IMR-90 (cell line): Measurements from ENCODE around the gene PALLD. TPM values are rescaled to one million over a fixed set of nuclear protein-coding genes. Genes with fewer than 3 reads are reported as not detected.

Experiments used
- ATAC-seq: fragments of 200-7000 bp; cut with Tn5 transposase; 2 replicates; pipeline ENCODE4 v1.9.1; 2020; ENCODE audit warnings: low read depth, mild to moderate bottlenecking, moderate library complexity
- BruUV-seq: library from RNA; stranded (reverse); fragments of 400-500 nt; replicated peaks from 2 replicates; lab custom pipeline; 2021; lab: Mats Ljungman, UMichigan
- CTCF ChIA-PET: fragments of 300-600 bp; formaldehyde crosslinking; extraction: SDS; loops from one replicate; lab custom pipeline; 2021; ENCODE audit warnings: antibody characterized with exemption; lab: Yijun Ruan, JAX
- POLR2A ChIA-PET: fragments of 300-600 bp; sonication (Branson Sonifier 250); formaldehyde crosslinking; loops from one replicate; lab custom pipeline; 2022; ENCODE audit warnings: antibody characterized with exemption; ENCODE audit not compliant: unreplicated experiment; lab: Charles Lee
- DNase-seq: peaks from one replicate; pipeline ENCODE4 v3.0.0; 2013
- H2AFZ ChIP-seq: replicated peaks from 2 replicates; pipeline ENCODE3; 2013; ENCODE audit warnings: low read length, mild to moderate bottlenecking; ENCODE audit not compliant: poor library complexity
- H2AK5ac ChIP-seq: 2 replicates; pipeline ENCODE4 v1.6.1; 2013; ENCODE audit warnings: low read depth, low read length, inconsistent platforms
- H2AK9ac ChIP-seq: replicated peaks from 2 replicates; pipeline ENCODE3; 2013; ENCODE audit warnings: mild to moderate bottlenecking, low read depth, low read length, moderate library complexity; ENCODE audit not compliant: poor library complexity
- H2BK120ac ChIP-seq: 2 replicates; pipeline ENCODE4 v1.6.1; 2013; ENCODE audit warnings: low read depth, low read length, inconsistent platforms
- H2BK15ac ChIP-seq: 3 replicates; pipeline ENCODE4 v1.6.1; 2013; ENCODE audit warnings: low read depth, low read length, inconsistent platforms
- H2BK20ac ChIP-seq: 2 replicates; pipeline ENCODE4 v1.6.1; 2013; ENCODE audit warnings: low read depth, mild to moderate bottlenecking, inconsistent platforms, low read length, moderate library complexity
- H2BK5ac ChIP-seq: 2 replicates; pipeline ENCODE4 v1.6.1; 2013; ENCODE audit warnings: mild to moderate bottlenecking, low read depth, low read length, inconsistent platforms; ENCODE audit not compliant: poor library complexity, severe bottlenecking
- H3K14ac ChIP-seq: replicated peaks from 2 replicates; pipeline ENCODE4 v1.6.1; 2013; ENCODE audit warnings: low read depth, low read length, inconsistent platforms
- H3K18ac ChIP-seq: 2 replicates; pipeline ENCODE4 v1.6.1; 2013; ENCODE audit warnings: low read depth, low read length, control low read depth
- H3K23ac ChIP-seq: 2 replicates; pipeline ENCODE4 v1.6.1; 2013; ENCODE audit warnings: low read depth, low read length, inconsistent platforms
- H3K27ac ChIP-seq: 2 replicates; pipeline ENCODE4 v1.5.1; 2013; ENCODE audit warnings: mild to moderate bottlenecking, control low read depth, low read length; ENCODE audit not compliant: insufficient read depth
- H3K27me3 ChIP-seq: 2 replicates; pipeline ENCODE4 v1.6.1; 2013; ENCODE audit warnings: low read length; ENCODE audit not compliant: control insufficient read depth, insufficient read depth
- H3K36me3 ChIP-seq: 2 replicates; pipeline ENCODE4 v1.6.1; 2013; ENCODE audit warnings: low read length, mixed read lengths; ENCODE audit not compliant: control insufficient read depth, insufficient read depth
- H3K4ac ChIP-seq: 2 replicates; pipeline ENCODE4 v1.6.1; 2013; ENCODE audit warnings: low read depth, low read length, inconsistent platforms
- H3K4me1 ChIP-seq: 2 replicates; pipeline ENCODE4 v1.6.1; 2013; ENCODE audit warnings: low read length, mixed read lengths; ENCODE audit not compliant: control insufficient read depth, insufficient read depth
- H3K4me2 ChIP-seq: 2 replicates; pipeline ENCODE4 v1.6.1; 2013; ENCODE audit warnings: low read depth, mild to moderate bottlenecking, control low read depth, low read length, moderate library complexity
- H3K4me3 ChIP-seq: 2 replicates; pipeline ENCODE4 v1.5.1; 2013; ENCODE audit warnings: low read depth, mild to moderate bottlenecking, control low read depth, low read length, moderate library complexity; ENCODE audit not compliant: insufficient read depth
- H3K56ac ChIP-seq: 2 replicates; pipeline ENCODE4 v1.6.1; 2013; ENCODE audit warnings: low read length, inconsistent platforms; ENCODE audit not compliant: insufficient read depth; ENCODE audit errors: extremely low read depth
- H3K79me1 ChIP-seq, 2 experiments: 2 replicates each; pipeline ENCODE4 v1.6.1; 2013; ENCODE audit warnings: low read length in 2 of 2, inconsistent platforms in 1 of 2, low read depth in 1 of 2
- H3K9ac ChIP-seq: 2 replicates; pipeline ENCODE4 v1.6.1; 2013; ENCODE audit warnings: low read depth, low read length, control low read depth
- H3K9me1 ChIP-seq: 2 replicates; pipeline ENCODE4 v1.6.1; 2013; ENCODE audit warnings: low read length, inconsistent platforms; ENCODE audit not compliant: insufficient read depth
- H3K9me3 ChIP-seq: 2 replicates; pipeline ENCODE4 v1.6.1; 2013; ENCODE audit warnings: low read length; ENCODE audit not compliant: control insufficient read depth, insufficient read depth
- H4K20me1 ChIP-seq: 2 replicates; pipeline ENCODE4 v1.6.1; 2013; ENCODE audit warnings: low read length, inconsistent platforms; ENCODE audit not compliant: insufficient read depth
- H4K5ac ChIP-seq: 2 replicates; pipeline ENCODE4 v1.6.1; 2013; ENCODE audit warnings: mild to moderate bottlenecking, low read depth, low read length, control low read depth
- H4K8ac ChIP-seq, 2 experiments: 2 replicates each; pipeline ENCODE4 v1.6.1; 2013; ENCODE audit warnings: low read depth in 2 of 2, low read length in 2 of 2, control low read depth in 1 of 2, inconsistent platforms in 1 of 2
- H4K91ac ChIP-seq: 2 replicates; pipeline ENCODE4 v1.6.1; 2013; ENCODE audit warnings: low read depth, low read length, inconsistent platforms; ENCODE audit not compliant: insufficient read depth
- CHD1 ChIP-seq: IDR thresholded peaks from 2 replicates; pipeline ENCODE4 v1.6.1; 2012; ENCODE audit warnings: low read depth, low read length, improper control_type of control experiment
- FOS ChIP-seq: fragments of 150-350 bp; IDR thresholded peaks from 2 replicates; pipeline ENCODE4 v1.6.1; 2016; ENCODE audit warnings: low read depth, low read length
- MAFK ChIP-seq: IDR thresholded peaks from 2 replicates; pipeline ENCODE4 v1.6.1; 2012; ENCODE audit warnings: low read depth, low read length, improper control_type of control experiment
- MXI1 ChIP-seq: IDR thresholded peaks from 2 replicates; pipeline ENCODE4 v1.6.1; 2012; ENCODE audit warnings: low read depth, mild to moderate bottlenecking, low read length, moderate library complexity, borderline replicate concordance
- NFE2L2 ChIP-seq: fragments of 150-350 bp; IDR thresholded peaks from 2 replicates; pipeline ENCODE4 v1.6.1; 2016; ENCODE audit warnings: low read depth, mild to moderate bottlenecking, low read length
- POLR2A ChIP-seq: IDR thresholded peaks from 2 replicates; pipeline ENCODE4 v1.6.1; 2012; ENCODE audit warnings: mild to moderate bottlenecking, low read depth, low read length
- RFX5 ChIP-seq: IDR thresholded peaks from 2 replicates; pipeline ENCODE4 v1.8.0; 2012; ENCODE audit warnings: low read depth, mild to moderate bottlenecking, low read length, moderate library complexity
- WGBS, 2 experiments: methylation state at CpG; one replicate each; pipeline versions ENCODE4 v1.1.5 to v1.1.7; 2013; ENCODE audit warnings: missing lambda C conversion rate in 2 of 2; ENCODE audit not compliant: insufficient read length in 1 of 2; ENCODE audit errors: extremely low coverage in 2 of 2; 5-methylcytosine and 5-hydroxymethylcytosine counted together
- dilution Hi-C: fragments of 300-500 bp; cut with HindIII; formaldehyde crosslinking; loops from one replicate; pipeline ENCODE4 v1.14.3; 2018; ENCODE audit warnings: low sequenced_read_pairs; ENCODE audit not compliant: unreplicated experiment
- in situ Hi-C: fragments of 300-500 bp; cut with MboI; formaldehyde crosslinking; loops from 3 replicates; pipeline ENCODE4 v1.14.3; 2019; ENCODE audit warnings: low sequenced_read_pairs, inconsistent platforms, mixed read lengths
- intact Hi-C: fragments of 100-400 bp; cut with micrococcal nuclease; formaldehyde crosslinking; loops from 2 replicates; pipeline ENCODE4 v1.10.0; 2022
- polyA plus RNA-seq, 3 experiments: library from polyadenylated mRNA; depleted of rRNA; stranded (reverse); fragments of >200 nt; gene quantifications; 2 replicates each; pipeline ENCODE4 v1.2.3, GENCODE V29; 2012; ENCODE audit warnings: low replicate concordance in 1 of 3
- total RNA-seq: library from RNA; depleted of rRNA; stranded (reverse); fragments of >200 nt; gene quantifications from 2 replicates; pipeline ENCODE4 v1.2.3, GENCODE V29; 2012
- TF ChIP-seq, protein P1 (sequence below): fragments of 150-350 bp; IDR thresholded peaks from 2 replicates; pipeline ENCODE4 v1.6.1; 2017; ENCODE audit warnings: mild to moderate bottlenecking, antibody characterized with exemption, low read length, low read depth

Gene PALLD
- total and polyA plus RNA-seq, 2 of the 4 experiments (the other 2 are of a cell fraction) = 91.0 to 91.9 TPM

DNA sequence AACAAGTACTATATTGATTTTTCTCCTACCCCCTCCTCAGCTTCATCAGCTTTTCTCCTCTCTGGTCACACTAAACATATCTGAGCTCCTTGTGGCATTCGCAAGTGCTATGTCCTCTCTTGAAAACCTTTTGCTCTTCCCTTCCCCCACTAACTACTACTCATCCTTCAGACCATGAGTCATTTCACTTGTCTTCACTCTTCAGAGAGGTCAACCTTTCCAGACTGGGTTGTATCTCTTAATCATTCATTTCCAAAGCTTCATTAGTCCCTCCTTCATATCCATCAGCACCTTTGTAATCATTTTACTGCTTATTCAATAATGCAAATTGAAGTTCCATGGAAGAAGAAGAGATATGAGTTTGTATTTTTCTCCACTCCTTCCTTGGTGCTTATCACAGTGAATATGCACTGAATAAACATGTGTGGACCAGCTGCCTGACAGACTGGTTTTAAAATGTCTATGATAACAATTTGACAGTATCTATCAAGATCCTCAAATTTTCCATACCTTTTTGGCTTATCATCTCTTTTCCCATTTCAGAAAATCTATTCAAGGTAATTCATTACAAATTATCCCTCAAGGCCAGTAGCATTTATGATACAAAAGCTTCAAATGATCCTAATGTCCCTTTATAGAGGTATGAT lies 45.0 kb upstream of the PALLD start:
- Histone ChIP-seq H4K20me1 (no peaks in the 10 kb centered on the region), H3K56ac (no peak overlapping the region), H3K27me3 (no peaks in the 10 kb centered on the region), H3K27ac (no peak overlapping the region), H3K9me1 (no peaks in the 10 kb centered on the region), H4K91ac (no peak overlapping the region), H3K9ac (no peak overlapping the region), H3K4ac (no peak overlapping the region), H2AFZ (no peak overlapping the region), H3K79me1 (no peaks in the 10 kb centered on the region), H2AK5ac (no peak overlapping the region), H2BK5ac (no peak overlapping the region), H2AK9ac (no peak overlapping the region), H2BK120ac (no peak overlapping the region), H3K18ac (no peak overlapping the region), H3K9me3 (no peaks in the 10 kb centered on the region), H4K8ac (no peak overlapping the region), H3K23ac (no peak overlapping the region), H2BK20ac (no peak overlapping the region), H3K4me3 (no peak overlapping the region), H3K14ac (no peak overlapping the region), H4K5ac (no peak overlapping the region), H2BK15ac (no peak overlapping the region), H3K4me2 (no peak overlapping the region), H3K36me3 (no peaks in the 10 kb centered on the region), H3K4me1 (no peaks in the 10 kb centered on the region; the same call in 1 of the 2 replicates)
- ChIA-PET POLR2A (no interaction called here), CTCF (no interaction called here)
- DNase-seq = peak; percentile 71
- intact Hi-C loops (no loop called here), dilution Hi-C loops (no loop called here), in situ Hi-C loops (no loop called here)
- BruUV-seq = no TSS peak
- peak; percentile 71 for ATAC-seq
- TF ChIP-seq, protein P1, sequence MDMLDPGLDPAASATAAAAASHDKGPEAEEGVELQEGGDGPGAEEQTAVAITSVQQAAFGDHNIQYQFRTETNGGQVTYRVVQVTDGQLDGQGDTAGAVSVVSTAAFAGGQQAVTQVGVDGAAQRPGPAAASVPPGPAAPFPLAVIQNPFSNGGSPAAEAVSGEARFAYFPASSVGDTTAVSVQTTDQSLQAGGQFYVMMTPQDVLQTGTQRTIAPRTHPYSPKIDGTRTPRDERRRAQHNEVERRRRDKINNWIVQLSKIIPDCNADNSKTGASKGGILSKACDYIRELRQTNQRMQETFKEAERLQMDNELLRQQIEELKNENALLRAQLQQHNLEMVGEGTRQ = no peak
- TF ChIP-seq MAFK = no peak
- peak; percentile 60 for TF ChIP-seq FOS
- TF ChIP-seq MXI1 = no peak
- TF ChIP-seq RFX5 = no peak
- TF ChIP-seq NFE2L2 = no peak
- TF ChIP-seq POLR2A = no peak
- TF ChIP-seq CHD1 = no peak
- WGBS, 2 experiments = no CpG with 5 or more reads among the region's 1 CpG
